Prostate gland (tissue), 2 donors: ENCODE measurements around the gene METTL25B. TPM values are rescaled to one million over a fixed set of nuclear protein-coding genes. Genes with fewer than 3 reads are reported as not detected.

Experiments used
- DNase-seq: peaks from one replicate; pipeline ENCODE4 v3.0.0-alpha.2; 2019; ENCODE audit warnings: low spot score
- H3K27ac ChIP-seq, 2 donors: fragments of 200-600 bp; sonication (generic); 2 replicates each; pipeline ENCODE4 v1.5.1; 2017 to 2019
- H3K27me3 ChIP-seq: fragments of 200-600 bp; sonication (generic); replicated peaks from 2 replicates; pipeline ENCODE4 v1.5.1; 2019; ENCODE audit not compliant: insufficient read depth
- H3K36me3 ChIP-seq, 2 donors: fragments of 200-600 bp; sonication (generic); 1 replicate in 1 of 2; 2 replicates in 1 of 2; pipeline versions ENCODE4 v1.5.1 to v1.8.1; 2017 to 2019
- H3K4me1 ChIP-seq: fragments of 200-600 bp; sonication (generic); replicated peaks from 2 replicates; pipeline ENCODE4 v1.5.1; 2019
- H3K4me3 ChIP-seq, 2 donors: fragments of 200-600 bp; sonication (generic); 2 replicates each; pipeline ENCODE4 v1.5.1; 2017 to 2019
- H3K9me3 ChIP-seq: fragments of 200-600 bp; sonication (generic); 2 replicates; pipeline ENCODE4 v1.5.1; 2017
- POLR2A ChIP-seq: fragments of 450-650 bp; IDR thresholded peaks from one replicate; pipeline ENCODE4 v1.6.1; 2016; ENCODE audit warnings: antibody characterized with exemption, mild to moderate bottlenecking
- POLR2AphosphoS5 ChIP-seq: sonication (generic); formaldehyde crosslinking; IDR thresholded peaks from one replicate; pipeline ENCODE4 v1.6.1; 2017; ENCODE audit warnings: antibody characterized with exemption
- WGBS: methylation state at CpG from one replicate; pipeline ENCODE4 v1.1.5; 2018; 5-methylcytosine and 5-hydroxymethylcytosine counted together
- intact Hi-C: fragments of 100-400 bp; cut with DNase I; formaldehyde crosslinking; loops from one replicate; pipeline ENCODE4 v1.14.2; 2022
- total RNA-seq, 2 donors: library from RNA; depleted of rRNA; stranded (reverse); fragments of >200 nt; gene quantifications; one replicate each; pipeline ENCODE4 v1.1.0, GENCODE V29; 2016
- TF ChIP-seq, protein P1 (sequence below), 4 experiments: fragments of 200-600 bp in 2 of 4; fragments of 450-650 bp in 2 of 4; sonication (generic) in 2 of 4; IDR thresholded peaks; 1 replicate in 3 of 4; 2 replicates in 1 of 4; pipeline ENCODE4 v1.5.1; 2016 to 2019; ENCODE audit warnings: antibody characterized with exemption in 4 of 4, mild to moderate bottlenecking in 2 of 4, moderate library complexity in 2 of 4

The METTL25B gene
- total RNA-seq, 2 donors from 2014 or later = 62.0 to 69.5 TPM

DNA sequence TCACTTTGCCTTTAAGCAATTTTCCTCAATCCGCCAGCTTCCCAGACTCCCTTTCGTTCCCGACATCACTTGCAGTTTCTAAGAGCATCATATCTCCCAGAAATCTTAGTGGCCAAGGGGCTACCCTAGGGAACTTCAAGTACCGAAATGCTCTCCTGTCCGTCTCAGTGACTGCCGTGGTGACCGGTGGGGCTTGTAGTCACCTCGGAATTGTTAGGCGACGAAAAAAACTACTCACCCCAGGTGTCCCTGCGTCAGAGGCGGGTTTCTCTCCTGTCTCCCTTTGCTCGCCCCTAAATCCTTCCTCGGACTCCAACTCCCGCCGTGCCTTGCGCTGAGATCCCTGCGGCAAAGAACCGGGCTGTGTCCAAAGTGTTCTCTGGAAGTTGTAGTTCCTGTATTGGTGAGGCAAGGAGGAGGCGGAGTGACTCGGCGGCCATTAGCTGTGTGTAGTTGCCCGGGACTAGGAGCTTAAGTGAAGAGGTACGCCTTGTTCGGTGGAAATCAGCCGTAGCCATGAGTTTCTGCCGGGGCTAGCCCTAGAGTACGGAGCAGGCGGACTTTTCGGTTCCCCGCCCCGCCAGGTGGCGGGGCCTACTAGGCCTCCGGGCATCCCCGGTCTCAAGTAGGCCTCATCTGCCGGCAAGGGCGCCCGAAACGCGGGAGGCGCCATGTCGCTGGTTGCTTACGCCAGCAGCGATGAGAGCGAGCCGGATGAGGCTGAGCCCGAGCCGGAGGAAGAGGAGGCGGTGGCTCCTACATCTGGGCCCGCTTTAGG lies 39.0 kb downstream of the METTL25B start, which contains the start of gene PRCC:
Gene PRCC (plus strand): TSS at position 435 of the 778 bp plus-strand sequence. CDS start 237 bp downstream, at position 672.
- Histone ChIP-seq H3K36me3 (no peaks in the 10 kb centered on the region), H3K4me1 (peaks cover 5% of the 10 kb centered on the region), H3K9me3 (no peaks in the 10 kb centered on the region), H3K4me3 (peak within 1 kb of the TSS; percentile 69 to 89), H3K27me3 (no peaks in the 10 kb centered on the region), H3K27ac (peak within 1 kb of the TSS; percentile 80 to 91)
- intact Hi-C loops = no loop called here
- DNase-seq = peak; percentile 99
- under 1% methylated on average over 32 of the region's 50 CpGs for WGBS
- TF ChIP-seq POLR2A = peak; percentile 41
- TF ChIP-seq, protein P1, sequence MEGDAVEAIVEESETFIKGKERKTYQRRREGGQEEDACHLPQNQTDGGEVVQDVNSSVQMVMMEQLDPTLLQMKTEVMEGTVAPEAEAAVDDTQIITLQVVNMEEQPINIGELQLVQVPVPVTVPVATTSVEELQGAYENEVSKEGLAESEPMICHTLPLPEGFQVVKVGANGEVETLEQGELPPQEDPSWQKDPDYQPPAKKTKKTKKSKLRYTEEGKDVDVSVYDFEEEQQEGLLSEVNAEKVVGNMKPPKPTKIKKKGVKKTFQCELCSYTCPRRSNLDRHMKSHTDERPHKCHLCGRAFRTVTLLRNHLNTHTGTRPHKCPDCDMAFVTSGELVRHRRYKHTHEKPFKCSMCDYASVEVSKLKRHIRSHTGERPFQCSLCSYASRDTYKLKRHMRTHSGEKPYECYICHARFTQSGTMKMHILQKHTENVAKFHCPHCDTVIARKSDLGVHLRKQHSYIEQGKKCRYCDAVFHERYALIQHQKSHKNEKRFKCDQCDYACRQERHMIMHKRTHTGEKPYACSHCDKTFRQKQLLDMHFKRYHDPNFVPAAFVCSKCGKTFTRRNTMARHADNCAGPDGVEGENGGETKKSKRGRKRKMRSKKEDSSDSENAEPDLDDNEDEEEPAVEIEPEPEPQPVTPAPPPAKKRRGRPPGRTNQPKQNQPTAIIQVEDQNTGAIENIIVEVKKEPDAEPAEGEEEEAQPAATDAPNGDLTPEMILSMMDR (IDR thresholded peaks at IDR 0.05) = no peak
- peak; percentile 99 for TF ChIP-seq POLR2AphosphoS5

DNA sequence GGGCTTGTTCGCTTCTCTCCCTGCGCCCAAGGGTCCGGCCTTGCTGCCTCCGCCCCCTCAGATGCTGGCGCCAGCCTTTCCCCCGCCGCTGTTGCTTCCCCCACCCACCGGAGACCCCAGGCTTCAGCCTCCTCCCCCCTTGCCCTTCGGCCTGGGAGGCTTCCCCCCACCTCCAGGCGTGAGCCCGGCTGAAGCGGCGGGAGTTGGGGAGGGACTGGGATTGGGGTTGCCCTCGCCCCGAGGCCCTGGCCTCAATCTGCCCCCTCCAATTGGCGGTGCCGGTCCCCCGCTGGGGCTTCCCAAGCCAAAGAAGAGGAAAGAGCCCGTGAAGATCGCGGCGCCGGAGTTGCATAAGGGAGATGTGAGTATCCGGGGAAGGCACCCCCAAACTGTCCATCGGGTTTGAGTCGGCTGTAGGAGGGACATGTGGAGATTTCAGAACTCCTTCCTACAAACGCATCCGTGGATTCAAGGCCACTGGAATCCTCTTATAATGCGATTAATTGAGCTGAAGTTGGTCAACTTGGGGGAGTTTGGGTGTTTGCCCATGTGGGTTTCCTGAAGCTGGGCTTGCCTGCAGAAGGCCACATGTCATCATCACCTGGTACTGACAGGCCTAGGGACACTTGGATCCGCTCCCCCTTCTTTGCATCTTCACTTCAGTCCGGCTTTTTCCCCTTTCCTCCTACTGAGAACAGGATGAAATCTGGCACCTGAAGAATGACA lies 39.8 kb downstream of the METTL25B start:
- Histone ChIP-seq H3K4me1 (peaks cover 5% of the 10 kb centered on the region), H3K9me3 (no peaks in the 10 kb centered on the region), H3K36me3 (no peaks in the 10 kb centered on the region), H3K27ac (peak overlapping the region; percentile 80 to 91), H3K4me3 (peak overlapping the region; percentile 69 to 89), H3K27me3 (no peaks in the 10 kb centered on the region)
- TF ChIP-seq POLR2A (no peak), POLR2AphosphoS5 (no peak)
- TF ChIP-seq, protein P1 (IDR thresholded peaks at IDR 0.05) = no peak
- intact Hi-C loops = no loop called here
- DNase-seq = no peak
- WGBS = 0% methylated on average over 30 of the region's 31 CpGs

DNA sequence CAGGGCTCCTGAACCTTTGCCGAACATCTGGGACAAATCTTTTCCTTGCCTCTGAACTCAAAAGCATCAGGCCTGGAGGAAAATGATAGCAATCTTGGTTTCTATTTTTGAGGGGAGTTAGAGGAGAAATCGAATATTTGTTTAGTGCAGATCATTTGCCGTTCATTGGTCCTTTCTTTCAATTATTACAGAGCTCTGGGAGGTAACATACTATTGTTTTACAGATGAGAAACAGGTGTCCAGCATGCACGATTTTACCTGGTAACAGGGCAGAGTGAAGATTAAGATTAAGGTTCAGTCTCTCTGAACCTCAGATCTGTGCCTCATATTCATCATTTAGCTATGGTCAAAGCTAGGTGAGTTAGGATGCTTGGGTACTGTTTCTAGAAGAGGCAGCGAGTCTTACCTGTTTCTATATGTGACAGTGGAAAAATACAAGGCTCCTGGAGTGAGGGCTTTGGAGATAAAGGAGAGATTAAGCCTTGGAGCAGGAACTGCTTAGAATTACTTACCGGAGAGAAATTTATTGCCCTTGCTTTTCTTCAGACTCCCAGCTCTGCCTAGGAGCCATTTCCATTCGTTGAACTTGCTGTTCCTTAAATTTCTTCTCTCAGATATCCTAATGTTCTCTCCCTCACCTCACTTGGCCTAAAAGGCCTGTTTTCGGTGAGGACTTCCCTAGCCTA lies 40.5 kb downstream of the METTL25B start:
- Histone ChIP-seq H3K36me3 (no peaks in the 10 kb centered on the region), H3K27me3 (no peaks in the 10 kb centered on the region), H3K9me3 (no peaks in the 10 kb centered on the region), H3K27ac (peak overlapping the region in 1 of 2 donors; percentile 80), H3K4me1 (peaks cover 5% of the 10 kb centered on the region), H3K4me3 (peak overlapping the region; percentile 69 to 89)
- TF ChIP-seq POLR2A (no peak), POLR2AphosphoS5 (no peak)
- TF ChIP-seq, protein P1 (IDR thresholded peaks at IDR 0.05) = no peak
- 14% methylated on average over 8 of the region's 8 CpGs for WGBS
- intact Hi-C loops = no loop called here
- no peak for DNase-seq

DNA sequence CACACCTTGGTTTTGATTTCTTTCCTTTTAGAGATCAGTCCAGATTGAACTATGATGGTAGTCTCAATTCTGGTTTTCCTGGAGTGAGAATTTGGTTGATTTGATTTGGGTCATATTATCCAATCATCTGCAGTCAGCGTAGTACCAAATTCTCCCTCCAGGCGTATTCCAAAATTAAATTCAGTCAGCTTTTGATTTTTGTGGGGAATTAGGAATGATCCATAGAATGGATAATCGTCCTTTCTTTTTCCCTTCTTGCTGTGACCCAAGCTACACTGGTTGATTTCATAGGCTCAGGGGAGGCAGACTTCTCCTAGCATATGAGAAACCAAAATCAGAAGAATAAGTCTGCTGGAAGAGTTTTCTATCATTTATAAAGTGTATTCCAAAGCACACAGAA lies 44.0 kb downstream of the METTL25B start:
- 84% methylated on average over 3 of the region's 3 CpGs for WGBS
- H3K4me1 ChIP-seq = peaks cover 5% of the 10 kb centered on the region
- no peaks in the 10 kb centered on the region for H3K9me3 ChIP-seq
- no peak for TF ChIP-seq POLR2A
- TF ChIP-seq POLR2AphosphoS5 = no peak
- no peak overlapping the region for H3K4me3 ChIP-seq
- no peak overlapping the region for H3K27ac ChIP-seq
- intact Hi-C loops = no loop called here
- H3K27me3 ChIP-seq = no peaks in the 10 kb centered on the region
- DNase-seq = no peak
- no peaks in the 10 kb centered on the region for H3K36me3 ChIP-seq
